ENCODE measurements around the gene ACAP2.

Gene ACAP2

DNA sequence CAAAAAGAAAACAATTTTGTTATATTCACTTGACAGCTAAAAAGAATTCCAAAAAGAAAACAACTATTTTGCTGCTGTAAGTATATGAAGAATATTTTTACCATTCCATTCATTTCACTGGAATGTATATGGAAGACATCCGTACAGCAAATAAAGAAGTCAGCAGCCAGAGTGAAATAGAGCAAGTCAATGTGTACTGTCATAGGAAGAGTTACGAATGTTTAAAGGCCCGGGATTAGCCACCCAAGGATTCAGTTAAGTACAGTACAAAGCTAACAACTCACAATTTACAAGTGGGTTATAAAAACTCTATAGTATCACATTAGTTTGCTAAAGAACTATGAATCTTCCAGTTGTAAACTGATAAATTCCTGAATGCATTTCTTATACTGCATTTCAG, 157.4 kb downstream of the ACAP2 start:
- TF ChIP-seq CTCF (IDR thresholded peaks at IDR 0.05; ENCODE audit: low read depth, low read length), result no peak
- H3K4me3 ChIP-seq (ENCODE audit: low read depth, low read length), result no peak overlapping the region
- in situ Hi-C loops (cut with HindIII; ENCODE audit: low sequenced_read_pairs), result no loop called here
- DNase-seq (ENCODE audit: low read depth, low spot score), result no peak

DNA sequence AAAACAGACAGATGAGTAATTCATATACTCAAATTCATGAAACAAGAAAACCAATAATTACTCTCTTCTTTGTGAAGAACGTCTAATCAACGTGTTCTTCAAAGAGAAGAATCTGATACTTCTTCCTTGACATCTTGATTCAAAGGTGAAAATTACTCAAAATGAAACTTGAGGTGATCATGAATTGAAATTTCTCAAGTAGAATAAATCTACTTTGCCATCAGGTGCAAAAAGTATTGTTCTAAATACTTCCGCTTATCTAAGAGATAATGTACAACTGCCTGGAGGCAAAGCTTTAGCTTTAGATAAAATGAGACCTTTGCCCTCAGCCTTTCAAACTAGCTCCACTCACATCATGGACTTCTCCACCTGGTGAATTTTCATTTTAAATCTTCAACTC, 158.0 kb downstream of the ACAP2 start:
- in situ Hi-C loops (cut with HindIII; ENCODE audit: low sequenced_read_pairs), result no loop called here
- no peak overlapping the region for H3K4me3 ChIP-seq (ENCODE audit: low read depth, low read length)
- TF ChIP-seq CTCF (IDR thresholded peaks at IDR 0.05; ENCODE audit: low read depth, low read length), result no peak
- no peak for DNase-seq (ENCODE audit: low read depth, low spot score)

DNA sequence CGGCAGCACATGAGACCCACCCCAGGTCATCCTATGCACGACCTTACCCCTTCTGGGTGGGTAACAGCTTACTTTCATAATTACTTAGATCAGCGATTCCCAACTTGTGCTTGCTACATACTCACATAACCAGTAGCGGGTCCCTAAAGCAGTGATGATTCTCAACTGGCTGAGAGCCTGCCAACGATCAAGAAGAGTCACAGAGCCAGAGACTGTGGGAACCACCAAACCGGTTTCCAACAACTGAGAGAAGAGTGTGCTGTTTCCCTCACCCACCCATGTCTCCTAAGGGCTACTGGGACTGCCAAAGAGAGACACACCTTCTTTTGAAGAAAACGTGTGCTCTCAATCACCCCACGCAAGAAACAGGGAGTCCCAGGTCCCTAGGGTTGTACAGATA, 159.9 kb downstream of the ACAP2 start:
- no peak overlapping the region for H3K4me3 ChIP-seq (ENCODE audit: low read depth, low read length)
- in situ Hi-C loops (cut with HindIII; ENCODE audit: low sequenced_read_pairs), result no loop called here
- DNase-seq (ENCODE audit: low read depth, low spot score), result no peak
- TF ChIP-seq CTCF (IDR thresholded peaks at IDR 0.05; ENCODE audit: low read depth, low read length), result no peak

DNA sequence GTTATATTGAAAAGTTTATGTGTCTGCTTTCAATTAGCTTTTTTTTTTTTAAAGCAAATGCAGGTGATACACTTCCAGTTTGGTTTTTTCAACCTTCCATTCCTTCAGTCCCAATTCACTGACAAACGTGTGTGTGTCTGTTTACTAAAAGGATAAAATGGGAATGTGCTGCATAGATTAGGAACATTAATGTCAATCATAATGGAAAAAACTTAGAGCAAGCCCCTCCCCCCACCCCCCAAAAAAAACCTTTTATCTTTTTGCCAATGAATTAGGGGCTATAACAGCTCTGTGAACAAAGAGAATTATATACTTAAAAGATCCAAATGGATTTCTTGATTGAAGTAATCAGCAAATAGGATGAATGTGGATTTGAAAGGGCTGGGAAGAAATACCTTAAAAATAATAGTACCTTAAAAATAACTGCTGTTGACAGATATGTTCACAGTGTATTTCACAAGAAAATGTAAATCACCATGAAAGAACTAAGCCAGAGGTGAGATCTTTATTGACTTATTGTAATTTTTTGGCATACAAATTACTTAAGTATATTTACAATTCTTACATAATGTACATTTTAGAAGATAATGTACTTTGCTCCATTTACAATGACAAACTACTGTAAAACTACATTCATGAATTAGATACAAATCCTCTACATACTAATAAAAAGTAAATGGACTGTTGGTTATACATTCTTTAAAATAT, 168.4 kb downstream of the ACAP2 start:
- TF ChIP-seq CTCF (IDR thresholded peaks at IDR 0.05; ENCODE audit: low read depth, low read length), result no peak
- in situ Hi-C loops (cut with HindIII; ENCODE audit: low sequenced_read_pairs), result no loop called here
- no peak overlapping the region for H3K4me3 ChIP-seq (ENCODE audit: low read depth, low read length)
- no peak for DNase-seq (ENCODE audit: low read depth, low spot score)

DNA sequence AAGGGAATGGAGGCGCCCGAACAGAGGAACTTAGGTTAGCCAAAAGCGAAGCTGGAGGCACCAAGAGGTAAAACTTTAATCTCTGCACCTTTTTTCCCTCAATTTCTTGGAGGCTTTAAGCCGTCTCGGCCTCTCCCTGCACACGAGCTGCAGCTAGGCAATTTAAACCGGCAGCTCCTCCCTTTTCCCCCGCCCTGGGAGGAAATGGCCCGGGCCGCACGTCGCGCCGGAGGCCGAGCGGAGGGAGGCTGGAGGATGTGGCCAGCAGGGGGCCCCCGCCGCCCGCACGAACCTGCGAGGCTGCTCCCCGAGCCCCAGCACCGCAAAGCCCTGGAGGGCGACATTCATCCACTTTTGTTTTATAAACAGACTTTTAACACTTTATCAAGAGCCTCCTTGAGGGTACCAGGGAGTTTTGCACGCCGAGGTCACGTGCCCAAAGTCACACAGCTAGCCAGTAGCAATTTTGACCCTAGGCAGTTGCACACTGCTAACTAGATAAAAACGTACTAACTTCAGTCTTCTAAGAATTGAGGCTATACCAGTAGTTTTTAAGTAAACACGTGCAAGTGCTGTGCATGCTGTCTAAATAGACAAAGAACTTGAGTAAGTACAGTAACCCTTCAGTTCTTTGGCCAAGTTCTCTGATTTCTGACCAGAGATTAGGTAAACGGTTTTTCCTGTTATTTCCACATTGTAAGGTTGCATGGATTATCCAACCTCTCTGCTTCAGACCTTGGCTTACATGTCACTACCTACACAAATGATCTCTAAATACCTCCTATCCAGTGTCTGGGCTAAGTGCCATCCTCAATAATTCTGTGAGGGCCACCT, 171.2 kb downstream of the ACAP2 start:
- in situ Hi-C loops (cut with HindIII; ENCODE audit: low sequenced_read_pairs), result no loop called here
- peak overlapping the region; percentile 81 for H3K4me3 ChIP-seq (ENCODE audit: low read depth, low read length)
- DNase-seq (ENCODE audit: low read depth, low spot score), result peak; percentile 91
- peak; percentile 74 for TF ChIP-seq CTCF (IDR thresholded peaks at IDR 0.05; ENCODE audit: low read depth, low read length)

DNA sequence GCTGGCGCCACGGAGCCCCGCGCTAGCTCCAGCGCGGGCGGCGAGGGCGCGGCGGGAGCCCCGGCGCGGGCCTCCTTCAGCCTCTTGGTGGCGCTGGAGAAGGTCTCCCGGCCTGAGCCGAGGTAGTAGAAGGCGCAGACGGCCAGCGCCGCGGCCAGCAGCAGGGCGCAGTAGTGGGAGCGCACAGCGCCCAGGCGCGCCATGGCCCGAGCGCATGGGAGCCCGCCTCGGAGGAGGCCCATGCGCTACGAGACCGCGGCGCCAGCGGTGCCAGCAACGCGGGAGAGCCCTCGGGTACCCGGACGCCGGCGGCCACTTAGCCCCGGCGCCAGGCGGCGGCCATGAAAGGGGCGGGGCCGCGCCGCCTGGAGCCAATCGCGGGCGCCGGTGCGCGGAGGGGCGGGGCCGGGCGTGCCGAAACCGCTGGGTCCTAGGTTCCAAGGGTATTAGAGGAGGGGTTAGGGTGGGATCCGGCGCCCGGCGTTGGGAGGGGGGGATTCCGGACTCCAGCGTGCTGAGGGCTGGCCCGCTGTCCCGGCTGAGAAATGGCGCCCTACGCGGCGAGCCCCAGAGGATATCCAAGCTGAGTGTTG, 171.9 kb downstream of the ACAP2 start, which contains the start of gene XXYLT1:
Gene XXYLT1, minus strand, starts transcription at position 343 of the 593 bp plus-strand sequence. Its CDS starts 101 bp downstream, at position 242.
- in situ Hi-C loops (cut with HindIII; ENCODE audit: low sequenced_read_pairs), result no loop called here
- peak; percentile 91 for DNase-seq (ENCODE audit: low read depth, low spot score)
- peak; percentile 58 for TF ChIP-seq CTCF (IDR thresholded peaks at IDR 0.05; ENCODE audit: low read depth, low read length)
- H3K4me3 ChIP-seq (ENCODE audit: low read depth, low read length), result peak within 1 kb of the TSS; percentile 81
